Measurements from ENCODE around the gene SHMT2. TPM values are rescaled to one million over a fixed set of nuclear protein-coding genes. Genes with fewer than 3 reads are reported as not detected.
"Not testable (repeated sequence)": the region's sequence is repeated elsewhere in the genome, so short reads cannot be mapped to it uniquely, and the experiment has no call there.

SHMT2 gene
- total RNA-seq, 2 experiments from 2014 or later, result 517 to 532 TPM

DNA sequence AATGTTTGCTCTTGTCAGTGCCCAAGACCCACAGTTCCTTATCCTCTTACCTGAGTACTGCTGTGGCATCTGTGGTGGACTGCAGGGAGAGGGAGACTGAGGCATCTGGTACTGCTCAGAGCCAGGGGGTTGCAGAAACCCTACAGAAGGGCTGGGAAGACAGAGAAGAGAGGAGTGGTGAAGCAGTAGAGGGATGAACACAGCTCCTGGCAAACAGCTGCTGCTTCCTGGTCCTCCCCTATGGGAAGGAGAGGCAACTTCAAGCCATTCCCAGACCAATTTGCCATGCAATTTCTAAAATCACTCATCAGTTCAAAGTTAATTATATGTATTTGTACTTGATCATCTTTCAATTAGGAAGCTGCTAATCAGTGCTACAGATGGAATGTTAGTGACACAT is 37.2 kb downstream of the SHMT2 start:
- Mint-ChIP-seq H3K36me3 (peaks cover 7% of the 10 kb centered on the region), H3K27me3 (no peaks in the 10 kb centered on the region), H3K27ac (peak overlapping the region; percentile 30), H3K4me1 (peaks cover 12% of the 10 kb centered on the region), H3K9me3 (no peaks in the 10 kb centered on the region), H3K4me3 (no peak overlapping the region)
- no peak for DNase-seq

DNA sequence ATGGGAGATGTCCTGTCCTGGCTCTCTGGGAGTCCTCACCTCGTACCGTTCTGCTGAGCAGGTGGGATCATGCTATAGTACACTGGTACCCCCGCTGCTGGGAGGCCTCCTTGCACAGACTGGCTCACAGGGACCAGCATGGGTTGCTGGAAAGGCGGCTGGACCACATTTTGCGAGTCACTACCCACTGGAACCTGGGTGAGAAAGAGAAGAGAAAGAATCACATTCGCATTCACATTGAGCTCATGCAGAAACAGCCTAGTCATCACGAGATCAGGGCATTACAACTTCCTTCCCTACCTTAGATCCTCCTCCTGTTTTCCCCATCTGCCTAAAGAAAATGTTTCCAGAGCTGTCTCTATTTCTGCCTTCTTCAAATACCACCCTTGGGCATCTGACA is 38.8 kb downstream of the SHMT2 start:
- Mint-ChIP-seq H3K27ac (peak overlapping the region; percentile 80), H3K36me3 (peaks cover 8% of the 10 kb centered on the region), H3K4me3 (no peak overlapping the region), H3K9me3 (no peaks in the 10 kb centered on the region), H3K27me3 (no peaks in the 10 kb centered on the region), H3K4me1 (peaks cover 12% of the 10 kb centered on the region)
- peak; percentile 38 for DNase-seq

DNA sequence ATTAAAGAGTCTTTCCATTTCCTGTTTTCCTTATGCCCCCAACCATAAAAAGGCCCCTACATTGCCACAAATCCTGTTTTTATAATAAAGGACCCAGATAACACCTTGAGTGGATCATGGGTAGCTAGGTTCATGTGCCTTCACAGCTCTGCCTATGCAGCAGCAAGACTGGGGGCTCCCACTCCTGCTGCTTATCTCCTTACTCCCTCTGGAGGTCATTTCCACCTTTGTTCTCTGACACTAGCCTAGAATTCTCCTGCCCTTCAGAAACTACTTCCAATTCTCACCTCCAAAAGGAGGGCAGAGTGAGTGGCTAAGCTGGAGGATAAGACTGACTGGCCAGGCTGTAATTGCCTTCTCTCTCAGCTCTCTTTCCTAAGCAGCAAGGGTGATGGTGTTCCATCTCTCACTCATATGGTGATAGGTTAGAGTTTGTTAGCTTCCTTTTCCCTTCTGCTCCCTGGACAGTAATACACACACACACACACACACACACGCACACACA is 41.5 kb downstream of the SHMT2 start:
- Mint-ChIP-seq H3K36me3 (peaks cover 17% of the 10 kb centered on the region), H3K9me3 (no peaks in the 10 kb centered on the region), H3K4me3 (no peak overlapping the region)

DNA sequence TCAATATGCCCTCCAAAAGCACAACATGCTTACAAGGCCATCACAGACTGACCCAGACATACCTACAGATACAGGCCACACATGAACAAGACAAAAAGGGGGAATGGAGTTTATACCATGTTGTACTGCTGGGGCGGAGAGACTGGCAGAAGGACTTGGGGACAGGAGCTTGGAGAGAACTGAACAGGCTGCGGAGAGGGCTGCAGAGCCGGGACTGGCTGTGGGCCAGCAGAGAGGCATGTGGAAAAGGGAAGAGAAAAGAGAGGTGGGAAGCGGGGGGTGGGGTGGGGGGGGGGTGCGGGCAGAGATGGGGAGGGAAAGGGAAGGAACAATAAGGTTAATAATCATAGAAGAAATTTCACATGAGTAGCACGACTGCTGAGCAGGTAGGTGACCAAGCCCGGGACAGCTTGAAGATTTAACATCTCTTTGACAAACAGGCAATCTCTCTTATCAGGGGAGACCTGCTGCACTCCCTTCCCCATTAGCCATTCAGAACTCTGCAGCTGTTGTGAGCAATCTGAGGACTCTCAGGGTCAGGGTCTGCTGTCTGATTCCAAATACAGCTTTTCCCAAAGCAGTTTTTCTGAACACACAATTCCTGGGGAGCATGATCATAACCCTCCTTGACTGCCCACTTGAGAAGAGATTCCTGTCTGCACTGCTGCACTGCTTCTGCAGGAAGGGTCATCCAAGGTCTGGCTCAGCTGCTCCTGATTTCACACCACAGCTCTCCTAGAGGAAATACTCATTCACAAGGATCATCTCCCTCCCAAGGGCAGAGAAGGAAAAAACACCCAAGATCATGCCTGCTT is 43.0 kb downstream of the SHMT2 start:
- Mint-ChIP-seq H3K4me3 (no peak overlapping the region), H3K27me3 (no peaks in the 10 kb centered on the region), H3K27ac (no peak overlapping the region), H3K9me3 (no peaks in the 10 kb centered on the region), H3K4me1 (peaks cover 11% of the 10 kb centered on the region), H3K36me3 (peaks cover 20% of the 10 kb centered on the region)
- DNase-seq, result no peak

More for the DNA sequence above, 41.5 kb downstream of the SHMT2 start:
- no peak for DNase-seq
- peaks cover 11% of the 10 kb centered on the region for H3K4me1 Mint-ChIP-seq
- no peak overlapping the region for H3K27ac Mint-ChIP-seq
- H3K27me3 Mint-ChIP-seq, result no peaks in the 10 kb centered on the region

DNA sequence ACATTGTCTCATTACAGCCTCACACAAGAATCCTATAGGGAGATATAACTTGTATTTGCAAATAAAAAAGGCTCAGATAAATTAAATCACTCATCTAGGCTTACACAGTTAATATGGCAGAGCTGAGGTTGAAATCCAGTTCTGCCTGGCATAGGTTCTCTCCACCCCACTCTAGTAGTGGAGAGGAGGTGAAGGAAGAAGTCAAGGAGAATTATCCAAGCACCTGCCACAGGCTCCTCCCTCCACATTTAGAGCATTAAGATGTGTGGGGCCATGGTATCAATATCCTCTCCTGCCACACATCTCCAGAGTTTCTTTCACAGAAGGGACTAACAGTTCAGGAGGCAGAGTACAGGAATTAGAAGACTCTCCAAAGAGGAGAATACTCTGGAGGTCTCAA is 44.0 kb downstream of the SHMT2 start:
- no peak for DNase-seq
- Mint-ChIP-seq H3K9me3 (no peaks in the 10 kb centered on the region), H3K27me3 (no peaks in the 10 kb centered on the region), H3K27ac (no peak overlapping the region), H3K4me1 (peaks cover 5% of the 10 kb centered on the region), H3K4me3 (no peak overlapping the region), H3K36me3 (peaks cover 19% of the 10 kb centered on the region)

DNA sequence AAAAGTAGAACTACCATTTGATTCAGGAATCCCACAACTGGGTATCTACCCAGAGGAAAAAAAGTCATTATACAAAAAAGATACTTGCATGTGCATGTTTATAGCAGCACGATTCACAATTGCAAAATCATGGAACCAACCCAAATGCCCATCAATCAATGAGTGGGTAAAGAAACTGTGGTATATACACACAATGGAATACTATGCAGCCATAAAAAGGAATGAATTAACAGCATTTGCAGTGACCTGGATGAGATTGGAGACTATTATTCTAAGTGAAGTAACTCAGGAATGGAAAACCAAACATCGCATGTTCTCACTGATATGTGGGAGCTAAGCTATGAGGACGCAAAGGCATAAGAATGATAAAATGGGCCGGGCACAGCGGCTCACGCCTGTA is 46.7 kb downstream of the SHMT2 start:
- H3K27me3 Mint-ChIP-seq, H3K4me3 Mint-ChIP-seq, H3K9me3 Mint-ChIP-seq, DNase-seq, H3K27ac Mint-ChIP-seq: not testable (repeated sequence)
- Mint-ChIP-seq H3K4me1 (peaks cover 20% of the 10 kb centered on the region), H3K36me3 (peaks cover 24% of the 10 kb centered on the region)

DNA sequence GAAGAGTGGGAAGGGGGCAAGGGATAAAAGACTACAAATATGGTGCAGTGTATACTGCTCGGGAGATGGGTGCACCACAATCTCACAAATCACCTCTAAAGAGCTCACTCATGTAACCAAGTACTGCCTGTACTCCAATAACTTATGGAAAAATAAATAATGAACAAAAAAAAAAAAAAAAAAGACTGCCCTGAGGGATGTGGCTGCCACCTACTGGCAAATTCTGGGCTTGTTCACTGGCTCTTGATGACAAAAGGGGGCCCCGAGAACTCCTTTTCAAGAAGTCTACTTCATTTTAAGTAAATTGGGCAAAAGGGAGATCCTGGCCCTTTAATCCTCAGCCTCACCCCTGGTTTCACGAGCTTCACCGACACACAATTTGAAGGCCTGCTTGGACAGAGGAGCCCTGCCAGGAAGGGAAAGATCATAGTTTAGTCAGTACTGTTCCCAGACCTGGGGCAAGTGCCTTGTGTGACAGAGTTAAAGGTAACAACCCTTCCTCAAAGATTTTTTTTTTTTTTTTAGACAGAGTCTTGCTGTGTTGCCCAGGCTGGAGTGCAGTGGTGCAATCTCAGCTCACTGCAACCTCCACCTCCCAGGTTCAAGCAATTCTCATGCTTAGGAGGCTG is 47.5 kb downstream of the SHMT2 start:
- no peak overlapping the region for H3K4me3 Mint-ChIP-seq
- peaks cover 20% of the 10 kb centered on the region for H3K4me1 Mint-ChIP-seq
- H3K27me3 Mint-ChIP-seq, result no peaks in the 10 kb centered on the region
- peak; percentile 23 for DNase-seq
- H3K27ac Mint-ChIP-seq, result peak overlapping the region; percentile 32
- peaks cover 27% of the 10 kb centered on the region for H3K36me3 Mint-ChIP-seq
- no peaks in the 10 kb centered on the region for H3K9me3 Mint-ChIP-seq

DNA sequence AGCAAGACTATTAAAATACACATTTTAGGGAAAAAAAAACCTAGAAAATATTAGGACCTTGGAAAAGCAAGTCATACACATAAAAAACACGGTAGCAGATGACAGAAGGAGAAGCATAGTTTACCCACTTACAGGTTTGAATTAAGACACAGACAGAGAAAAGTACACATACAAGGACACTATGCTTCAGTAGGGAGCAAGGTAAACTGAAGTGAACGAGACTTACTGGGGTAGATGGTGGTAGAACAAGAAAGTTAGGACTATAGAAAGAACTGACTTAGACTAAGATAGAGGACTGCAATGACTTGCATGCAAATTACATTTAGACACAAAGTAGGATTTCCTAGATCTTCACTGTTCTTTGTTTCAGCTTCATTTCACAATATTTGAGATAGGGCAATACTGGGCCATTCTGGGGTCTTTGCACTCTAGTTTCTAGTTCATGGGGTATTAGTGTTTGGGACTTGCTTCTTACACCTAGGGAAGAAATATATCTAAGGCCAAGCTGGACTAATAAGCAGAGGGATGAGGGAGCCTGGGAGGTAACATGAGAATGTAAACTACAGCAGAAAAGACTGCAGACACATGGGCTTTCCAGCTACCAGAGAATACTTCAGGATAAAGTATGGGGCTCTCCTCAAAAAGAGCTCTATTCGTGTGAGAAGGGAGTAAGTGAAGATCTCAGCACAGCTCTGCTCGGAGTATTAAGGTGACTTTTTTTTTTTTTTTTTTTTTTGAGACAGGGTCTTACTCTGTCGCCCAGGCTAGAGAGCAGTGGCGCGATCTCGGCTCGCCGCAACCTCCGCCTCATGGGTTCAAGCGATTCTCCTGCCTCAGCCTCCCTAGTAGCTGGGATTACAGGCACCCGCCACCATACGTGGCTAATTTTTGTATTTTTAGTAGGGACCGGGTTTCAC is 49.2 kb downstream of the SHMT2 start:
- peak overlapping the region; percentile 2 for H3K27ac Mint-ChIP-seq
- peaks cover 20% of the 10 kb centered on the region for H3K4me1 Mint-ChIP-seq
- peaks cover 28% of the 10 kb centered on the region for H3K36me3 Mint-ChIP-seq
- H3K9me3 Mint-ChIP-seq, result no peaks in the 10 kb centered on the region
- no peaks in the 10 kb centered on the region for H3K27me3 Mint-ChIP-seq
- no peak for DNase-seq
- H3K4me3 Mint-ChIP-seq, result no peak overlapping the region

DNA sequence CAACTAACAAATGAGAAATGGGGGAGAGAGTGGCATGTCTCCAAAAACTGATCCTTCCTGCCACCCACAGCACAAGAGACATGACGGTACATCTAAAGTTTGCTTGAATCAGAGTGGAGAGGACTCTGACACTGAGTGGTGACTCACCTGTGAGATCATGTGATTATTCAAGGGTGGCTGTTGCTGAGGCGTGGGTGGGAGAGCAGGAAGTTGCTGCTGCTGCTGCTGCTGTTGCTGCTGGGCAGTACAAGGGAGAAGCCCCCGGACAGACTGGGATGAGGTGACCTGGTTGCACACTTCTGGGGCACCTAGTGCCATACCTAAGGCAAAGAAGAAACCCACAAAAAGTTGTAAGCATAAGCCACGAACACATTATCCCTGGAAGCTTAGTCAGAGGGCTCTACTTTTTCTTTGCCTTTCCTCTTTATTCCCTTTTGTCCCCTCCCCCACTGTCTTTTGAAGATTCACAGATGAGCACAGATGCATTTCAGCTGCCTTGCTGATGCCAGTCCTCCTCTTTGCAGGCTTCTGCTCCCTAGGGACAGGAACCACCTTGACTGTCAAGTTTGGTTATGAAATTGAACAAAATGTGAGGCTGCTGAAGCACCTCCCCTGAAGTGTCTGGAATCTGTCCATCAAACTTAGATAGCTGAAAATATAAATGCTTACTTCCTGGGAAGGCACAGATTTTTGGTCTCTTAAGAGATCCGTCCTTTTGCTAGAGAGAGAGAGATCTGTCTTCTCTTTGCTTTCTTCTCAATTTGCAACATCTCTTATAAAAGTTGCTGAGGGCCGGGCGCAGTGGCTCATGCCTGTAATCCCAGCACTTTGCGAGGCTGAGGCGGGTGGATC is 50.9 kb downstream of the SHMT2 start:
- Mint-ChIP-seq H3K4me1 (peaks cover 16% of the 10 kb centered on the region), H3K4me3 (peak overlapping the region; percentile 73), H3K36me3 (peaks cover 21% of the 10 kb centered on the region), H3K27me3 (no peaks in the 10 kb centered on the region), H3K9me3 (no peaks in the 10 kb centered on the region), H3K27ac (peak overlapping the region; percentile 92)
- peak; percentile 80 for DNase-seq

DNA sequence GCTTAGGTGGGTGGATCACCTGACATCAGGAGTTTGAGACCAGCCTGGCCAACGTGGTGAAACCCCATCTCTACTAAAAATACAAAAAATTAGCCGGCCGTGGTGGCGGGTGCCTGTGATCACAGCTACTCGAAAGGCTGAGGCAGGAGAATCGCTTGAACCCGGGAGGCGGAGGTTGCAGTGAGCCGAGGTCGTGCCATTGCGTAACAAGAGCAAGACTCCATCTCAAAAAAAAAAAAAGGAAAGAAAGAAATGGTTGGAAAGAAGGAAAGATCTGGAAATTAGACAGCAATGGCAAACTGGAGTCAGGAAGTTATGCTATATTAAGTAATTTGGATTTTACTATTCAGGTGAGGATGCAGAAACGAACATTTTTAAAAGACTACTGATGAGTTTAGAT is 52.6 kb downstream of the SHMT2 start:
- DNase-seq, H3K4me3 Mint-ChIP-seq, H3K27ac Mint-ChIP-seq, H3K9me3 Mint-ChIP-seq, H3K27me3 Mint-ChIP-seq: not testable (repeated sequence)
- Mint-ChIP-seq H3K4me1 (peaks cover 15% of the 10 kb centered on the region), H3K36me3 (peaks cover 21% of the 10 kb centered on the region)

Other genes starting within 250 kb of the SHMT2 start
- gene ZBTB39, start 223.2 kb upstream of the SHMT2 start, total RNA-seq, result 1 to 10 TPM; 7.0 to 7.2 TPM
- under 1 TPM; 0.31 to 0.32 TPM for gene TAC3, start 213.2 kb upstream of the SHMT2 start, total RNA-seq
- 1 to 10 TPM; 1.3 to 1.4 TPM for gene MYO1A, start 179.6 kb upstream of the SHMT2 start, total RNA-seq
- gene NEMP1, start 150.9 kb upstream of the SHMT2 start, total RNA-seq, result 10 to 100 TPM; 50.5 to 51.2 TPM
- gene NAB2, start 140.6 kb upstream of the SHMT2 start, total RNA-seq, result 10 to 100 TPM; 47.2 to 48.0 TPM
- 100 to 1,000 TPM; 256 to 259 TPM for gene STAT6, start 118.3 kb upstream of the SHMT2 start, total RNA-seq
- gene LRP1, start 101.2 kb upstream of the SHMT2 start, total RNA-seq, result 1 to 10 TPM; 1.3 to 2.0 TPM
- not detected for gene LRP1-AS, start 82.1 kb upstream of the SHMT2 start, total RNA-seq
- under 1 TPM; 0.19 to 0.26 TPM for gene NXPH4, start 12.9 kb upstream of the SHMT2 start, total RNA-seq
- gene STAC3, start 21.5 kb downstream of the SHMT2 start, total RNA-seq, result 1 to 10 TPM; 2.0 to 2.6 TPM
- gene R3HDM2, start 201.3 kb downstream of the SHMT2 start, total RNA-seq, result 10 to 100 TPM; 22.8 to 24.2 TPM
- gene INHBC, start 205.1 kb downstream of the SHMT2 start, total RNA-seq, result not detected
- 1 to 10 TPM; 1.2 to 1.7 TPM for gene INHBE, start 225.6 kb downstream of the SHMT2 start, total RNA-seq
- under 1 TPM; 0.56 to 0.62 TPM for gene GLI1, start 230.1 kb downstream of the SHMT2 start, total RNA-seq